BJ (cell line): Measurements from ENCODE around the gene PDIK1L. TPM values are rescaled to one million over a fixed set of nuclear protein-coding genes. Genes with fewer than 3 reads are reported as not detected.

Experiments used
- CTCF ChIA-PET: fragments of 350-600 bp; formaldehyde crosslinking; extraction: SDS; loops from one replicate; lab custom pipeline; 2021; ENCODE audit warnings: antibody characterized with exemption, inconsistent platforms; lab: Yijun Ruan, JAX
- POLR2A ChIA-PET: fragments of 300-600 bp; sonication (Branson Sonifier 250); formaldehyde crosslinking; extraction: SDS; loops from one replicate; lab custom pipeline; 2021; ENCODE audit warnings: antibody characterized with exemption; lab: Charles Lee
- DNase-seq: peaks from one replicate; pipeline ENCODE4 v3.0.0-alpha.2; 2011; ENCODE audit warnings: low read depth
- H3K27me3 ChIP-seq: 2 replicates; pipeline ENCODE4 v1.6.0; 2011; ENCODE audit warnings: low read length; ENCODE audit not compliant: control insufficient read depth, insufficient read depth
- H3K36me3 ChIP-seq: 2 replicates; pipeline ENCODE4 v1.5.1; 2011; ENCODE audit warnings: low read length; ENCODE audit not compliant: control insufficient read depth, insufficient read depth
- H3K4me3 ChIP-seq: 2 replicates; pipeline ENCODE4 v1.5.1; 2011; ENCODE audit warnings: low read depth, mild to moderate bottlenecking, control low read depth, low read length
- polyA minus RNA-seq: library from RNA; depleted of rRNA, polyadenylated mRNA; stranded (reverse); fragments of >200 nt; gene quantifications from 2 replicates; pipeline ENCODE4 v1.2.3, GENCODE V29; 2011; rRNA and poly(A)+ RNA removed
- polyA plus RNA-seq: library from polyadenylated mRNA; depleted of rRNA; stranded (reverse); fragments of >200 nt; gene quantifications from 2 replicates; pipeline ENCODE4 v1.2.3, GENCODE V29; 2011; rRNA removed
- TF ChIP-seq, protein P1 (sequence below): IDR thresholded peaks from 2 replicates; pipeline ENCODE4 v1.5.1; 2011; ENCODE audit warnings: low read depth, mild to moderate bottlenecking, control low read depth, inconsistent platforms, low read length, moderate library complexity; ENCODE audit not compliant: insufficient read depth

Gene PDIK1L
- polyA plus RNA-seq: 1.4 and 2.9 TPM in 2 replicates
- polyA minus RNA-seq: 2.5 and 2.7 TPM in 2 replicates

DNA sequence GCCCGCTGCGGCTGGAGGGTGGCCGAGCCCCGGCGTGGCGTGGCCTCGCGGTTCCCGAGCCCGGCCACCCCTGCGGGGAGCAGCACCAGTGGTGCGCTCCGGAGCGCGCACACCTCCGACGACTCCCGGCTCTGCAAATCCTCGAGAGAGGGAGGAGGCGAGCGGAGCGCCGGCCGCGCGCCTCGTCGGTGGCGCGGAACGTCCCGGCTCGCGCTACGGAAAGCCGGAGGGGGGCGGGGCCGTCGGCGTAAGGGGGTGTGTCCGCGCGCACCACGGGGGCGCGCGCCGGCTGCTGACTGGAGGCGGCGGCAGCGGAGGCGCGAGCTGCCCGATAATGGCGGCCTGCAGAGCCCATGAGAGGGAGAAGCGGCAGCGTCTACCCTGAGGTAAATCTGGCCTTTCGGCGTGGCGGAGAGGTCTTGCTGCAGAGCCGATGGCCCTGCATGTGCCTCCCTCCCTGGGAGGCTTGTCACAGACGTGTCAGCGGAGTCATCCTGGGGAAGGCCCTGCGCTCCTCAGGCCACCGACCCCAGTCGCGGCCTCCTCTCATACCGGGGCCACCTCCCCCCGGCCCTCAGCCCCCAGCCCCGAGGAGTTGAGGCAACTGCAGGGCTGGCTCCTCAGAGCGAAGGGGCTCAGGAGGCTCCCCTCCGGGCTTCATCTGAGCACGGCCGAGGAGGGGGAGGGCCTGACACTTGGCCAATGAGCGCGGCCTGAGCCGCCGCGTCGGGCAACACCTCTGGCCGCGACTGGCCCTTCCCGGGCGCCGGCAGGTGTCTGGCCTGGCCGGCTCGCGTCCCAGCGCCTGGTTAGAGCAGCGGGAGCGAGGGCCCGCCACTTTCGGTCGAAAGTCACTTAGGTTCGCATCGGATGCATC lies at the start of gene PDIK1L:
Gene PDIK1L (plus strand): TSS at position 295 of the 877 bp plus-strand sequence. CDS start 2,485 bp downstream, outside the sequence.
- POLR2A ChIA-PET: no interaction called here
- H3K36me3 ChIP-seq: no peaks in the 10 kb centered on the region; the same call in 1 of the 2 replicates
- no peaks in the 10 kb centered on the region for H3K27me3 ChIP-seq
- peak within 1 kb of the TSS; percentile 98 for H3K4me3 ChIP-seq
- CTCF ChIA-PET: interaction anchor here (0.8 to 6.0 kb wide), 7 partner anchors 8 to 61 kb away, joined by 3 to 32 read pairs (median 4); partner anchors contain the start of gene ZNF593
- peak; percentile 74 for DNase-seq
- TF ChIP-seq, protein P1, sequence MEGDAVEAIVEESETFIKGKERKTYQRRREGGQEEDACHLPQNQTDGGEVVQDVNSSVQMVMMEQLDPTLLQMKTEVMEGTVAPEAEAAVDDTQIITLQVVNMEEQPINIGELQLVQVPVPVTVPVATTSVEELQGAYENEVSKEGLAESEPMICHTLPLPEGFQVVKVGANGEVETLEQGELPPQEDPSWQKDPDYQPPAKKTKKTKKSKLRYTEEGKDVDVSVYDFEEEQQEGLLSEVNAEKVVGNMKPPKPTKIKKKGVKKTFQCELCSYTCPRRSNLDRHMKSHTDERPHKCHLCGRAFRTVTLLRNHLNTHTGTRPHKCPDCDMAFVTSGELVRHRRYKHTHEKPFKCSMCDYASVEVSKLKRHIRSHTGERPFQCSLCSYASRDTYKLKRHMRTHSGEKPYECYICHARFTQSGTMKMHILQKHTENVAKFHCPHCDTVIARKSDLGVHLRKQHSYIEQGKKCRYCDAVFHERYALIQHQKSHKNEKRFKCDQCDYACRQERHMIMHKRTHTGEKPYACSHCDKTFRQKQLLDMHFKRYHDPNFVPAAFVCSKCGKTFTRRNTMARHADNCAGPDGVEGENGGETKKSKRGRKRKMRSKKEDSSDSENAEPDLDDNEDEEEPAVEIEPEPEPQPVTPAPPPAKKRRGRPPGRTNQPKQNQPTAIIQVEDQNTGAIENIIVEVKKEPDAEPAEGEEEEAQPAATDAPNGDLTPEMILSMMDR: no peak

DNA sequence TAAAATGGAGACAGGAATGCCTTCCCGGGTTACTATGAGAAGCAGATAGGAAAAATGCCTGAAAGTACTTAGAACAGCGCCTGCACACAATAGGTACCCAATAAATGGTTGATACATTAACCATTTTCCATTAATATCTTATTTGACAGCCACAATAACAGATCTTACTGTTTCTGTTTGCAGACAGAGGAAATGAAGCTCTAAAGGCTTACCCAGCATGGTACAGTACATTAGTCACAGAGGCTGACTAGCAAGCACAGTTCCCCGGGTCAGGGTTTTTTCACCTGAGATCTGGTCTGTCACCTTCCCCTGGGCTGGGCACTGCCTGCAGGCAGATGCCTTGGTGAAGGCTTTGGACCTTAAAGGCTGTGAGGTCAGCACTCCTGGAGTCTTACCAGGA lies 47.1 kb upstream of the PDIK1L start:
- POLR2A ChIA-PET: no interaction called here
- no peak for DNase-seq
- no peaks in the 10 kb centered on the region for H3K36me3 ChIP-seq
- no peak overlapping the region for H3K4me3 ChIP-seq
- TF ChIP-seq, protein P1: no peak
- peaks cover 23% of the 10 kb centered on the region for H3K27me3 ChIP-seq
- CTCF ChIA-PET: interaction anchor here (1.0 to 1.4 kb wide), 4 partner anchors 12 to 80 kb away, joined by 3 to 4 read pairs (median 3); no protein-coding TSS in a partner anchor

DNA sequence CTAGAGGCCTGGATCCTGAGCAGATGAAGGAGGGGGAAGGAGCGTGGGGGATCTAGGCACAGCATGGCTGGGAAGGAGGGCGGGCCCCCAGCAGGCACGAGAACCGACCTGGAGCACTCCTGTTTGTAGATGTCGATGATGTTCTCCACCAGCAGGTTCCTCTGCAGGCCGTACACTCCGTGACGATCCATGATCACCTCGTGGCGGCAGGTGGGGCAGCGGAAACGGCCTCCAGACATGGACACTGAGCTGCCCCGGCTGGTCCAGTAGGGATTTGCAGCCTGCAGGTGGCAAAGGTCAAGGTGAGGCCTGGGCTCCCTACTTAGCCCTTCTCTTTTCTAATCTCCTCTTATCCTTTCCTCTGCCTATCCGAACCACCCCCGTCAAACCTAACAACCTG lies 45.5 kb upstream of the PDIK1L start:
- ChIA-PET CTCF (interaction anchor here (1.1 to 1.5 kb wide), 3 partner anchors 8 to 30 kb away, joined by 3 to 6 read pairs (median 4); no protein-coding TSS in a partner anchor), POLR2A (no interaction called here)
- Histone ChIP-seq H3K27me3 (peaks cover 23% of the 10 kb centered on the region), H3K36me3 (no peaks in the 10 kb centered on the region), H3K4me3 (no peak overlapping the region)
- TF ChIP-seq, protein P1: no peak
- no peak for DNase-seq

DNA sequence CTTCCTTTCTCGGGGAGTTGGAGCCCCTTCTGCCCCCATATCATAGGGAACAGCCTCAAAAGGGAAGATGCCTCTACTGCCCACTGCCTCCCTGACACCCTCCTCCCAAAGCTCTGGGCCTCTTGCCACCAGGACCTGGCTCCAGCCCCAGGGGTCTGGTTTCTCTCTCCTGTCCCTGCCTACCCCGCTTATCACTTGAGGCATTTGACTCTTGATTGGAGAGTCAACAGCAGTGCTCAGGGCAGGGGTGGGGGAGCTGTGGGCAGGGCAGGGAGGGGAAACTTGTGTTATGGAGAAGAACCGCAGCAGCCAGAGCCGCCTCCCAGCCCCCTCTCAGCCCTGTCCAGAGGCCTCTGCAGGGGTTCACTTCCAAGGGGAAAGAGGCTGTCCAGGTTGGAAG lies 44.8 kb upstream of the PDIK1L start:
- Histone ChIP-seq H3K27me3 (peaks cover 21% of the 10 kb centered on the region), H3K36me3 (no peaks in the 10 kb centered on the region), H3K4me3 (no peak overlapping the region)
- DNase-seq: no peak
- TF ChIP-seq, protein P1: no peak
- CTCF ChIA-PET: interaction anchor here (0.6 to 1.1 kb wide), 2 partner anchors 8 to 83 kb away, joined by 3 read pairs; no protein-coding TSS in a partner anchor
- POLR2A ChIA-PET: no interaction called here

DNA sequence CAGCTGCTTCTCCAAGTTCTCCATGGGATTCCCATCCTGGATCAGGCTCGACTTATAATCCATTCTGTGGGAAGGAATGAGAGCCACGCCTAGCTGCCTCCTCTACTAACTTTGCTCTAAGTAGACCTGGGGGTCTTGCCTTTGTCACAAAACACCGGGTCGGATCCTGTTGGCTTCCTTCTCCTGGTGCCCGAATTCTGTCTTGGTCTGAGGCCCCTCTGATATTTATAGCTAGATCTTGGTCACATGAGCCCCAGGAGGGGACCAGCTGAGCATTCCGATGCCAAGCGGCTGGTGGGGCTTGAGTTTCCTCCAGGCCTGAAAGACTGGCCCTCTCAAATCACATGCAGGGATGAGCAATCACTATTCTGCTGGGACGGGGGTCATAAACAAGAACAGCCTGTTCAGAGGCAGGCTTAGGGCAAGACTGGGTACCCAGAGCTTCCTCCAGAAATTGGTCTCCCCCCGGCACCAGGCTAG lies 44.2 kb upstream of the PDIK1L start, which contains the start of gene TRIM63:
Gene TRIM63 (minus strand): TSS at position 199 of the 480 bp plus-strand sequence. CDS start 136 bp downstream, at position 63.
- ChIA-PET POLR2A (no interaction called here), CTCF (interaction anchor here (0.6 to 1.1 kb wide), 2 partner anchors 9 to 82 kb away, joined by 3 read pairs; no protein-coding TSS in a partner anchor)
- H3K4me3 ChIP-seq: no peak within 1 kb of the TSS
- no peaks in the 10 kb centered on the region for H3K36me3 ChIP-seq
- peaks cover 24% of the 10 kb centered on the region for H3K27me3 ChIP-seq
- DNase-seq: no peak
- TF ChIP-seq, protein P1: no peak
